CD4-positive, alpha-beta T cell treated with Interleukin-4 for 4 hours (primary cell): Measurements from ENCODE around the gene PPP2R5A.
A peak's percentile ranks its signal among the peaks of the same experiment; 100 is the strongest.
"Not testable (repeated sequence)": the region's sequence is repeated elsewhere in the genome, so short reads cannot be mapped to it uniquely, and the experiment has no call there.

Source experiments
- DNase-seq: peaks from one replicate; pipeline ENCODE4 v3.0.0-alpha.2; 2020

Gene PPP2R5A

DNA sequence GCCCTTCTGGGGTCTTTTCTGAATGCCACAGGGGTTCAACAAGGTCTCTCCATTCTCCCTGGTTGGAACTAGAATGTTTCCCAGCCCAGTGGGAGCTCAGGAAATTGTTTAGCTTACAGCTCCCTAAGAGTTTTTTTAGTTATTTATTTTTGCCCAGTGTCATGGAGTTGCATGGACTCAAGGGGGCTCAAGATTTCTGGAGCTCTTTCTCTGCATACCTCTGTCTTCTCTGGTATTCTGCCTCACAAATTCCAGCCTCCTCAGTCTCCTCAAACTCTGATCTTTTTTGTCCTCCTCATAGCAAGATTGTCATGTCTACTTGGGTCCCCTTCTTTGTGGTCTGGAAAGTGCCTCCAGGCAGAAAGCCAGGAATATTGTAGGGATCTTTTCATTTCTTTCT lies 15.9 kb upstream of the PPP2R5A start:
- DNase-seq, result no peak

GRCh38 chr1:212270564-212270963 lies 14.6 kb upstream of the PPP2R5A start:
- no peak for DNase-seq

- no peak for DNase-seq
Observed at GRCh38 chr1:212271234-212271633, 14.0 kb upstream of the PPP2R5A start.

DNA sequence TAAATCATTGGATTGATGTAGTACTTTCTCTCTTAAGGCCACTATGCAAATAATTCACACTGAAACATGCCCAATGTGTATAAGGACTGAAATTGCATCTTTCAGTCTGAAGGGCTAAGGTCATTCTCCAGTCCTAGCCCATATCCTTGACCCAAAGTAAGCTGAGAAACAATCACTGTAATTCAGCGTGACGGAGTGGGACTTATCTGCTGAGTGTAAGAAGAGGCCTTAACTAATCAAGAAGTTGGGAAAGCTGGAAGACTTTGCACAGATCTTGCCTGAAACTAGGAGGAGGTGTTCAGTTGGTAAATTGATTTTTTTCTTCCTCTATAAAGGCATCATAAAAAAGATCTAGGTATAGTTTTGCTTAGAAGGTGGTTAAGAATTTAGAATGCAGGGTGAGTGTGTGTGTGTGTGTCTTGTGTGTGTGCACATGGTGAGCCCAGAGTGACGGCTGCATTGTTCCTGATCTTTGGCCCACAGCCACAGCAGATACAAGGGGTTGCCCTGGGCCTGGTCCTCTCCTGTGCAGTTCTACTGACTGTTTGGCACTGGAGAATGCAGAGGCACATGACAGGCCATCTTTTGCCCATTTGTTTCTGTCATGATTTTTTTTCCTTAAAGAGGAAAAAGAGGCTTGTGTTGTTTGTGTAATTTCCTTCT lies 13.3 kb upstream of the PPP2R5A start:
- DNase-seq, result no peak

DNA sequence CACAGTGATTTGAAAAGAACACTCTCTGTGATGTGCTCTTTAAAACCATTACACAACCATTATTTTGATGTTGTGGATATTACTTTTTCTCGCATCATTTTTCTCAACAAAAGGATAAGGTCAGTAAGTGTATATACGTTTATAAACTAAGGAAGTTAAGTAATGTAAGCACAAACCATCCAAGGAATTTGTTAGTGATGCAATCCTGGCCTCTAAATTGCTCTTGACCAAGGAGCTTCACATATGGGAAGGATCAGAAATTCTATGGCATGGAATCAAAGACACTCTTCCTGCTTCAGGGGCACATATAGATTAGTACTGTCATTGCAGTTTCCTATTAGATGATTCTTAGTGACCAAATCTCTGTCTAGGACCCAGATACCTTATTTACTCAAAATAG lies 3.6 kb upstream of the PPP2R5A start:
- DNase-seq, result no peak

- DNase-seq, result no peak
Observed at GRCh38 chr1:212283741-212284140, 1.5 kb upstream of the PPP2R5A start.

DNA sequence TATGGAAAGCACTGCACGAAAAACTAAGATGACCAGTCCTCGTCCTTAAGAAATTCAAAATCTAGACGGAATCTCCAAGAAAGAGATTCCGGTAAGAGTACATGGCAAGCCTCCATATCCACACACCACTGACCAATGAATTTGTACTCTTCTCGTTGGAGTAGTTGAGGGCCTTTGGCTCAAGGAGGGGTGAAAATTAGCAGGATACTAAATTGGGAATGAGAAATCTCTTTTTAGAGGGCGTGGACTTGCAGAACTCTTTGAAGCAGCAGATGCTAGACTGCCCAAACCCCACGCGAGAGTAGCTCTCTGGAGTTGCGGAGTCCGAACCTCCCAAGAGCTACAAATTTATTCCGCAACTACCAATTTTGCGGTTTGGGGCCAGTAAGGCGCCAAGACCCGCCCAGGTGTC lies 872 bp upstream of the PPP2R5A start:
- DNase-seq, result no peak

- DNase-seq, result peak; percentile 66
Observed at GRCh38 chr1:212285685-212286555, 710 bp downstream of the PPP2R5A start.

DNA sequence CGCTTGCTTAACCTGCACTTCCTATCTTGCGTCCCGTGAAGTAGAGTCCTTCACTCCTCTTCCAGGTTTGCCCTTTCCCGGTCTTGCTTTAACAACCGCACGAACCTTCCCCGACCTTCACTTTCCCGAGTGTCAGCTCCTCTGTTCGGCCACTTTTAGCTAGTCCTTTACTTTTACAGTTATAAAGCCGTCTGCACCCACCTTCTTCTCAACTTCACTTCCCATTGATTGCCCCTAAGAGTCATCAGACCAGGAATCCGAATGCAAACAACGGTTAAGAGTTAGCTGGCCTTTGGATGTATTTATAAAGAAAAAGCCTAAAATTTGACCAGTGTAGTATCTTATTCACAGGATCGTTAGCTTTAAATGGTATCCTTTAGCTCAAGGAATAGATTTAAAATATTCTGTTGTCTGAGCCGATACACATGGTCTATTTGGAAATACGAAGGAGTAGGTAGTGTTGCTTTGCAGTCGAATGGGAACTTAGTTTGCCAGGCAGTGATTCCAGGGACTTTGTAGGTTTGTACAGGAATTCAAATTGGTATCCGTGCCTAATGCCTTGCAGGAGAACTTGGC lies 1.4 kb downstream of the PPP2R5A start:
- DNase-seq, result no peak

DNA sequence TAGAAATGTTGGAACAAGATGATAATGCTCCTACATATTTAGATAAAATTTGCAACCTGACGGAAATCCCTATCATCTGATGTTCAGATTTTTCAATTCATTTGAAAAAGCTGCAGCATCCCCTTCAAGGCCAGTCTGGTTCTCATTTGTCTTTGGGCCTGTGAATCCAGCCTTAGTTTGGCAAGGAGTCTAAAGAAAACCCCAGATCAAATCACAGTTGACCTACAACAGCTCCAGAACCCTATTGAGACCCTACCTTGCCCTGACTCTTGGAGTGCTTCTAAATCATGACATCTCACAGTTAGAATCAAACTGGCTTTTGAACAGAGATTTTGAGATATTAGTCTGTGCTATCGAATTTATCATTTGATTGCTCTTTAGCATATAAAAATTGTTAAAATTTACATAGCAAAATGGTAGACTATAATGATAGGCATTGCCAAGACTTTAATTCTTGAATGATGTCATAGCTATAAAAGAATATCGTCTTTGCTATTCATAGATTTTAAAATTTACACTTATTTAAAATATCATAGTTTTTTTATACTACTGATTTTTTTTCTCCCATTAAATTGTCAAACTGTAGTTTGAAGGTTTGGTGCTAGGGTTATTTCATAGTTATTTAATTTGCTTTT lies 2.2 kb downstream of the PPP2R5A start:
- no peak for DNase-seq

- not testable (repeated sequence) for DNase-seq
Observed at GRCh38 chr1:212287995-212288394, 2.8 kb downstream of the PPP2R5A start.

DNA sequence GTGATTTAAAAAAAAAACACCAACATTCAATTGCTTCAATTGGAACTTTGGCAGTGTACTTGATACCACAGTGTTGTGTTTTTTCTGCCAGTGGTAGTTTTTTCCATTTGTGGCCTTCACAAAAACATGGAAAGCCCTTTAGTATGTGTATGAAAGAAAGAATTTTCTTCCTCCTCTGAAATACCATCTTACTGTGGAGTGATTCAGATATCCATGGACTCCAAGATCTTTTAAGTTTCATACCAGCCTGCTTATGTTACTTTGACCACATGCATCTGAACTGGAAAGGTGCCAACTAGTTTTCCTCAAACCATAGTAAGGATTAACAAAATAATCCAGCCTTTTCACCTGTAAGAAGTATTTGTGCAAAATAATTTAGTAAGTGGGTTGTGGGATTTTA lies 3.4 kb downstream of the PPP2R5A start:
- DNase-seq, result no peak

- DNase-seq, result no peak
Observed at GRCh38 chr1:212289262-212290077, 4.3 kb downstream of the PPP2R5A start.

- peak; percentile 38 for DNase-seq
Observed at GRCh38 chr1:212290608-212291007, 5.4 kb downstream of the PPP2R5A start.

- peak; percentile 71 for DNase-seq
Observed at GRCh38 chr1:212291505-212292134, 6.4 kb downstream of the PPP2R5A start.

DNA sequence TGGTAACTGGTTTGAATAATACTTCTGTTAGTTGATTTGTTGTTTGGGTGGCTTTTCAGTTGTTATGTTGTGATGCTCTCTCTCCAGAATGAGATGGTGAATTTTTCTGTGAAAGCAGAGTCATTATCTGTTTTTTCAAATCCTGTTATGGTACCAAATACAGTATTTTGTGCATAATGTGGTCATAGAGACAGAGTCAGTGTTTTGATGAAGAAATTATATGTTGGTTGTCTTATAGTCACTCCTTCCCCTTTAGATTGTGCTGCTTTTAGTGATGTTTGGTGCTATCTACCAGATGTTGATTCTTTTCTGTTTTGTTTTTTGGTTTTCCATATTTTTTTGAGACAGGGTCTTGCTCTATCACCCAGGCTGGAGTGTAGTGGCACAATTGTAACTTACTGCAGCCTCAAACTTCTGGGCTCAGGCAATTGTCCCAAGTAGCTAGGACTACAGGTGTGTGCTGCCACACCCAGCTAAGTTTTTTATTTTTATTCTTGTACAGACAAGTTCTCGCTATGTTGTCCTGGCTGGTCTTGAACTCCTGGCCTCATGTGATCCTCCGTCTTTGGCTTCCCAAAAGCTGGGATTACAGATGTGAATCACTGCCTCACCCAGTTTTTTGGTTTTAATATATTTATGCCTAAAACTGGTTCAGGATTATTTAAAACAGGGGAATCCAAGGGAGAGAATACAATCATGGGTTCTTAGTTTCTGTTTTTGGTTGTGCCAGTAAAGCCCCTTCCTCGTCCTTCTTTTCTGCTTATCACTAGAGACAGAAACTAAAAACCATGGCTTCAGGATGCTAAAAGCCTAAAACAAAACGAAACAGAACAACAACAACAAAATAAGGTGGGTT lies 7.3 kb downstream of the PPP2R5A start:
- DNase-seq, result no peak

DNA sequence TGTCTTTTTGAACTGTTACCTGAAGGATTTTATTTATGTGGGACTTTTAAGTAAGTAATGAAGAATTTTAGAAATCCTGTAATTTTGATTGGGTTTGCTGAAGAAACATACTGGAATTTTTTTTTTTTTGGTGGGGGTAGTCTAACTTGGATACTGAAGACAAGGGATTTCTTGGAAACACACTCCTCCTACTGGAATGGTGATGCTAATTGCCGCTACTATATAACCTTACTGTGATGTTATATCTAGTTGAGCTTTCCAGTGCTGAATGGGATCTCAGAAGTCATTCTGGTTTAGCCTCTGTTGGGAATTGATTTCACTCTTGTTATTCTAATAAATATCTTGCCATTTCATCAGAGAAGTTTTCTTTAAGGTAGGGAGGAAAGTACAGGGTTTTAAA lies 8.4 kb downstream of the PPP2R5A start:
- no peak for DNase-seq

- no peak for DNase-seq
Observed at GRCh38 chr1:212294983-212295382, 9.8 kb downstream of the PPP2R5A start.

DNA sequence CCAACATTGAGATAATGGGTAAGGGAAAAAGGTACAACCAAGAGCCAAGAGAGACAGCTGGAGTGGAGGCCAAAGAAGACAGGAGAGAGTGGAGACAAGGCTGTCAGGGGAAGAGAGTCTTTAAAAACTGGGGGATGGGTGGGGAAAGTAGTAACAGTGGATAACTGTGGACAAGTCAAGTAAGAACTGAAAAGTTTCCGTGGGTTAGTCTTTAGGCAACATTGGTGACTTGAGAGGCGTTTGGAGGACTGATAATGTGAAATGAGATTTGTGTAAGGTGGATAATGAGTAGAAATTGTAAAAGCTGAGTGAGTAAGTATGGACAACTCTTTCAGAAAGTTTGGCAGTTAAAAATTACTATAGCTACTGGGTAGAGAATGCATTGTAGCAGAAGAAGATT lies 10.4 kb downstream of the PPP2R5A start:
- DNase-seq, result no peak

DNA sequence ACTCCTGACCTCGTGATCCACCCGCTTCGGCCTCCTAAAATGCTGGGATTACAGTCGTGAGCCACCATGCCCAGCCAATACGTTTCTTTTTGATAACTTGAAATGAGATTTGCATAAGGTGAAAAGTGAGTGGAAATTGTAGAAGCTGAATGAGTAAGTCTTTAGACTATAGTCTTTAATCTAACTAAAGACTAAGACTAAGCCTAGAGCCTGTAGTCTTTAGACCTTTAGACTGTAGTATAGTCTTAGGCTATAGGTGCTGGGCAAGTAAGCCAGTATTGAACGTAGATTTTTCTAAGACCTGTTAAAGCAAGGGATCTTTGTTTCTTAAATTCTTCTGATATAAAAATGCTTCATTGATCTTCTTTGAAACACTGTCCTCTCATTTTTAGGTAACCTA lies 12.1 kb downstream of the PPP2R5A start:
- DNase-seq, result no peak

- DNase-seq, result no peak
Observed at GRCh38 chr1:212301580-212301979, 16.4 kb downstream of the PPP2R5A start.
